ENCODE measurements around the gene PIBF1.

The PIBF1 gene

DNA sequence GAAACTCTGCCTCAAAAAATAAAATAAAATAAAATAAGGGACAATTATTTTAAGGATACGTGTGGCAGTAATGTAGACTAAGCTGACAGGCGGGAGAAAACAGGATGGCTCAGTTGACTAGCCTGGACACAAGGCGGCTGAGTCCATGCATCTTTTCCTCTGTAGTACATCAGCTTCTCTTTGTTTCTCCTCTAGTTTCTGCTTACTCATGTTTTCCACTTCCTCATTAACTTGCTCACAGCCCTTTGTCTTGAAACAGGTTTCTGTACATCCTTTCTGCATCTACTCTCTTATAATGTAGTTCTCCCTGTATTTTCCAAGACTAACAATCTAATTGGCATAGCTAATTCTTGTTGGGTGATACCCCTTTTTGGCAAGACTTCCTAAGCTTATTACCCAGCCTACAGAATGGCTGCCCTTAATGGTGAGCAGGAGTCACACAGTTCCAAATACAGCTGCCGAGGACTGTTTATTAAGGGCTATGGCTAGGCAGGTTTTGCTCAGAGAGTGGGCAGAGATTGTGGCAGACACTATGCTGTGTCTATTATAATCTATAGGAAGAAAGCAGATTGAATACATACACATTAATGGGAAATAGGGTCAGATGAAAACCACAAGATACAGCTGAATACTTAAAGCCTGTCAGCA, 218.2 kb downstream of the PIBF1 start:
- H3K9ac ChIP-seq (ENCODE audit: low read depth, low read length), result no peak overlapping the region
- ATAC-seq (ENCODE audit: insufficient read depth, low read depth) (0 out of 3 replicates have a peak, but pooled peaks have one; percentile 33), DNase-seq (no peak)
- no peaks in the 10 kb centered on the region for H4K20me1 ChIP-seq (ENCODE audit: insufficient read depth, low read length)
- H3K79me2 ChIP-seq (ENCODE audit: insufficient read depth, low read length), result no peaks in the 10 kb centered on the region
- H3K4me3 ChIP-seq (ENCODE audit: low read depth in 1 of 2, low read length in 2 of 2), result no peak overlapping the region
- no peaks in the 10 kb centered on the region for H3K27me3 ChIP-seq (ENCODE audit: insufficient read depth, low read length, poor library complexity)
- no peaks in the 10 kb centered on the region for H3K9me3 ChIP-seq (ENCODE audit: insufficient read depth, low read length, severe bottlenecking)
- H3K4me1 ChIP-seq (ENCODE audit: insufficient read depth, low read length), result no peaks in the 10 kb centered on the region
- no peak overlapping the region for H3K4me2 ChIP-seq (ENCODE audit: insufficient read depth, low read length)
- no peak overlapping the region for H3K27ac ChIP-seq (ENCODE audit: low read length)
- no peak for TF ChIP-seq EZH2 (IDR thresholded peaks at IDR 0.05; ENCODE audit: borderline replicate concordance, low read depth, low read length, severe bottlenecking)
- TF ChIP-seq, protein P1, sequence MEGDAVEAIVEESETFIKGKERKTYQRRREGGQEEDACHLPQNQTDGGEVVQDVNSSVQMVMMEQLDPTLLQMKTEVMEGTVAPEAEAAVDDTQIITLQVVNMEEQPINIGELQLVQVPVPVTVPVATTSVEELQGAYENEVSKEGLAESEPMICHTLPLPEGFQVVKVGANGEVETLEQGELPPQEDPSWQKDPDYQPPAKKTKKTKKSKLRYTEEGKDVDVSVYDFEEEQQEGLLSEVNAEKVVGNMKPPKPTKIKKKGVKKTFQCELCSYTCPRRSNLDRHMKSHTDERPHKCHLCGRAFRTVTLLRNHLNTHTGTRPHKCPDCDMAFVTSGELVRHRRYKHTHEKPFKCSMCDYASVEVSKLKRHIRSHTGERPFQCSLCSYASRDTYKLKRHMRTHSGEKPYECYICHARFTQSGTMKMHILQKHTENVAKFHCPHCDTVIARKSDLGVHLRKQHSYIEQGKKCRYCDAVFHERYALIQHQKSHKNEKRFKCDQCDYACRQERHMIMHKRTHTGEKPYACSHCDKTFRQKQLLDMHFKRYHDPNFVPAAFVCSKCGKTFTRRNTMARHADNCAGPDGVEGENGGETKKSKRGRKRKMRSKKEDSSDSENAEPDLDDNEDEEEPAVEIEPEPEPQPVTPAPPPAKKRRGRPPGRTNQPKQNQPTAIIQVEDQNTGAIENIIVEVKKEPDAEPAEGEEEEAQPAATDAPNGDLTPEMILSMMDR (IDR thresholded peaks at IDR 0.05; ENCODE audit: borderline replicate concordance, extremely low read depth, low read length, poor library complexity, severe bottlenecking), result no peak
- H3K36me3 ChIP-seq (ENCODE audit: insufficient read depth, low read length), result peaks cover 22% of the 10 kb centered on the region; the same call in 1 of the 2 replicates
- no peak overlapping the region for H2AFZ ChIP-seq (ENCODE audit: low read depth, low read length)

DNA sequence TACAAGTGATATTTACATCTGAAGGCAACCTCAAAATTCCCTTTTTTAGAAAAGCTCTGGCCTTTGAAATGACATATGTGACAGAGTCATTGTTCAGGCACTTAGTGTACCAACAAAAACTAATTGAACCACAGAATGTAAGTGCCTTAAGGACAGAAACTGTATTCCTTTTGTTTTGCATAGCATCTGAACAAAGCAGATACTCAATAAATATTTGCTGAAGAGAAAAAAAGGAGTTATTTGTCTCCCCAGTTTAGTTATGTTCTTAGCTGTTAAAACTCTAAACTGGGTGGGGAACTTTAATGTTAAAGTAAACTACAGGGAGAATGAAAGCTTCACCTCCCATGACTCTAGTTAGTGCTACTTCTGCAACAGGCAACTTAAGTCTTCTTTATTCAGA, 220.0 kb downstream of the PIBF1 start:
- no peak for TF ChIP-seq EZH2 (IDR thresholded peaks at IDR 0.05; ENCODE audit: borderline replicate concordance, low read depth, low read length, severe bottlenecking)
- TF ChIP-seq, protein P1 (IDR thresholded peaks at IDR 0.05; ENCODE audit: borderline replicate concordance, extremely low read depth, low read length, poor library complexity, severe bottlenecking), result no peak

DNA sequence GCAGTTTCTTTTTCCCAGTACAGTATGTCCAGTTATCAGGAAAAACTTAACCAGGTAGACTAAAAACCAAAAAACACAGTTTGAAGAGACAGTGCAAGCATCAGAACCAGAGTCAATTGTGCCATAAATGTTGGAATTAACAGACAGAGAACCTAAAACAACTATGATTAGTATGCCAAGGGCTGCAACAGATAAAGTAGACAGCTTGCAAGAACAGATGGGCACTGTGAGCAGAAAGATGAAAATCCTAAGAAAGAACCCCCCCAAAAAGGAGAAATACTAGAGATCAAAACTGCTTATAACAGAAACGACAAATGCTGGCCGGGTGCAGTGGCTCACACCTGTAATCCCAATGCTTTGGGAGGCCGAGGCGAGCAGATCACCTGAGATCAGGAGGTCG, 229.8 kb downstream of the PIBF1 start:
- Histone ChIP-seq H3K27me3 (ENCODE audit: insufficient read depth, low read length, poor library complexity) (no peaks in the 10 kb centered on the region), H3K36me3 (ENCODE audit: insufficient read depth, low read length) (peaks cover 27% of the 10 kb centered on the region; the same call in 1 of the 2 replicates), H3K79me2 (ENCODE audit: insufficient read depth, low read length) (no peaks in the 10 kb centered on the region), H4K20me1 (ENCODE audit: insufficient read depth, low read length) (no peaks in the 10 kb centered on the region), H3K4me1 (ENCODE audit: insufficient read depth, low read length) (no peaks in the 10 kb centered on the region), H2AFZ (ENCODE audit: low read depth, low read length) (no peak overlapping the region), H3K4me3 (ENCODE audit: low read depth in 1 of 2, low read length in 2 of 2) (no peak overlapping the region), H3K27ac (ENCODE audit: low read length) (no peak overlapping the region), H3K4me2 (ENCODE audit: insufficient read depth, low read length) (no peak overlapping the region), H3K9me3 (ENCODE audit: insufficient read depth, low read length, severe bottlenecking) (no peaks in the 10 kb centered on the region), H3K9ac (ENCODE audit: low read depth, low read length) (no peak overlapping the region)
- TF ChIP-seq EZH2 (IDR thresholded peaks at IDR 0.05; ENCODE audit: borderline replicate concordance, low read depth, low read length, severe bottlenecking), result no peak
- TF ChIP-seq, protein P1 (IDR thresholded peaks at IDR 0.05; ENCODE audit: borderline replicate concordance, extremely low read depth, low read length, poor library complexity, severe bottlenecking), result no peak
- ATAC-seq (ENCODE audit: insufficient read depth, low read depth), result no peak
- DNase-seq, result no peak

More for the DNA sequence above, 220.0 kb downstream of the PIBF1 start:
- no peak for DNase-seq
- no peak overlapping the region for H2AFZ ChIP-seq (ENCODE audit: low read depth, low read length)
- H3K27me3 ChIP-seq (ENCODE audit: insufficient read depth, low read length, poor library complexity), result no peaks in the 10 kb centered on the region
- H3K27ac ChIP-seq (ENCODE audit: low read length), result no peak overlapping the region
- no peak overlapping the region for H3K9ac ChIP-seq (ENCODE audit: low read depth, low read length)
- peaks cover 22% of the 10 kb centered on the region; the same call in 1 of the 2 replicates for H3K36me3 ChIP-seq (ENCODE audit: insufficient read depth, low read length)
- H3K4me2 ChIP-seq (ENCODE audit: insufficient read depth, low read length), result no peak overlapping the region
- no peaks in the 10 kb centered on the region for H3K79me2 ChIP-seq (ENCODE audit: insufficient read depth, low read length)
- H3K4me1 ChIP-seq (ENCODE audit: insufficient read depth, low read length), result no peaks in the 10 kb centered on the region
- no peak overlapping the region for H3K4me3 ChIP-seq (ENCODE audit: low read depth in 1 of 2, low read length in 2 of 2)
- ATAC-seq (ENCODE audit: insufficient read depth, low read depth), result no peak
- no peaks in the 10 kb centered on the region for H3K9me3 ChIP-seq (ENCODE audit: insufficient read depth, low read length, severe bottlenecking)
- H4K20me1 ChIP-seq (ENCODE audit: insufficient read depth, low read length), result no peaks in the 10 kb centered on the region

Data from DND-41 (cell line).